ENCODE data around the gene AMIGO3.

The AMIGO3 gene

DNA sequence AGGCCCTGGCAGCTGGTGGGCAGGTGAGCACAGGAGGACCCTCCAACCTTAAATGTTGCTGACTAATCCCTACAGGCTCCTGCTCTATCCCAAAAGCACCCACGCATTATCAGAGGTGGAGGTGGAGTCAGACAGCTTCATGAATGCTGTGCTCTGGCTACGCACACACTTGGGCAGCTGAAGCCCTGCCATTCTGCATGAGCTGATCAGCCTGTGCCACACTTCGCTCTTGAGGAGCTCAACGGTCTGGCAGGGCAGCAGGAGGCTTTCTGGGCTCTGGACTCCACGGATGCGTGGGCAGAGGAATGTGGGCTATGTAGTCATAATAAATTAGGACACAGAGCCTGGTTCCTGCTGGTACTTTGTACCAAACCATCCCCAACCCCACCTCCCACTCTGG lies 36.3 kb downstream of the AMIGO3 start:
- DNase-seq (ENCODE audit: low read depth), result peak; percentile 30
- TF ChIP-seq, protein P1, sequence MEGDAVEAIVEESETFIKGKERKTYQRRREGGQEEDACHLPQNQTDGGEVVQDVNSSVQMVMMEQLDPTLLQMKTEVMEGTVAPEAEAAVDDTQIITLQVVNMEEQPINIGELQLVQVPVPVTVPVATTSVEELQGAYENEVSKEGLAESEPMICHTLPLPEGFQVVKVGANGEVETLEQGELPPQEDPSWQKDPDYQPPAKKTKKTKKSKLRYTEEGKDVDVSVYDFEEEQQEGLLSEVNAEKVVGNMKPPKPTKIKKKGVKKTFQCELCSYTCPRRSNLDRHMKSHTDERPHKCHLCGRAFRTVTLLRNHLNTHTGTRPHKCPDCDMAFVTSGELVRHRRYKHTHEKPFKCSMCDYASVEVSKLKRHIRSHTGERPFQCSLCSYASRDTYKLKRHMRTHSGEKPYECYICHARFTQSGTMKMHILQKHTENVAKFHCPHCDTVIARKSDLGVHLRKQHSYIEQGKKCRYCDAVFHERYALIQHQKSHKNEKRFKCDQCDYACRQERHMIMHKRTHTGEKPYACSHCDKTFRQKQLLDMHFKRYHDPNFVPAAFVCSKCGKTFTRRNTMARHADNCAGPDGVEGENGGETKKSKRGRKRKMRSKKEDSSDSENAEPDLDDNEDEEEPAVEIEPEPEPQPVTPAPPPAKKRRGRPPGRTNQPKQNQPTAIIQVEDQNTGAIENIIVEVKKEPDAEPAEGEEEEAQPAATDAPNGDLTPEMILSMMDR (conservative IDR thresholded peaks at IDR 0.05; ENCODE audit: low read depth, low read length), result no peak
- H3K4me3 ChIP-seq (ENCODE audit: low read depth, low read length), result no peak overlapping the region

DNA sequence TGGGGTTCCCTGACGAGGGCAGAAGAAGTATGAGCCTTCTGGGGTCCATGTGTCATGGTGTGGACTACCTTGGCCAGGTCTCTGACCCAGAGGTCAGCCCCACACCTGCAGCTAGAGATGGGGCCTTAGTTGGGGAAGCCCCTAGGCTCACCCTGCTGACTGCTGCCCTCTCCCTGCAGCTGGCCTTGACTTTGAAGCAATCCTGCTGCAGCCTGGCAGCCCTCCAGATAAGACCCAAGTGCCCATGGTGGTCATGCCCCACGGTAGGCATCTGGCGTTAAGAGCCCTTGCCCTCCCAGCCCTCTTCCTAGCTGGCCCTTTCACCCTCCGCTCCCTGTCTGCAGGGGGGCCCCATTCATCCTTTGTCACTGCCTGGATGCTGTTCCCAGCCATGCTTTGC lies 37.9 kb downstream of the AMIGO3 start:
- no peak overlapping the region for H3K4me3 ChIP-seq (ENCODE audit: low read depth, low read length)
- no peak for DNase-seq (ENCODE audit: low read depth)
- TF ChIP-seq, protein P1 (conservative IDR thresholded peaks at IDR 0.05; ENCODE audit: low read depth, low read length), result no peak

DNA sequence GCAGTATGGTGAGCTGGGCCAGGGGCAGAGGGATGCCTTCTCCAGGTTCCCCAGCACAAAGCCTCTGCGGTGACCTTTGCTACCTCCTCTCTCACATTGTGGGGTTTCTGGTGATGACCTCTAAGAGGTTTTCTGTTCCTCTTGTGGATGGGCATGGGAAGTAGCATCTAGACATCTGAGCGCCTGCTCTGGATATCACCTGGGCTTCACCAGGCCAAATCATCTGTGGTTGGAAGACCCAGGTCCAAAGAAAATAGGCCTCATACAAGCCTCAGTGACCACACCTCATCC lies 38.3 kb downstream of the AMIGO3 start:
- TF ChIP-seq, protein P1 (conservative IDR thresholded peaks at IDR 0.05; ENCODE audit: low read depth, low read length), result no peak
- H3K4me3 ChIP-seq (ENCODE audit: low read depth, low read length), result no peak overlapping the region
- no peak for DNase-seq (ENCODE audit: low read depth)

DNA sequence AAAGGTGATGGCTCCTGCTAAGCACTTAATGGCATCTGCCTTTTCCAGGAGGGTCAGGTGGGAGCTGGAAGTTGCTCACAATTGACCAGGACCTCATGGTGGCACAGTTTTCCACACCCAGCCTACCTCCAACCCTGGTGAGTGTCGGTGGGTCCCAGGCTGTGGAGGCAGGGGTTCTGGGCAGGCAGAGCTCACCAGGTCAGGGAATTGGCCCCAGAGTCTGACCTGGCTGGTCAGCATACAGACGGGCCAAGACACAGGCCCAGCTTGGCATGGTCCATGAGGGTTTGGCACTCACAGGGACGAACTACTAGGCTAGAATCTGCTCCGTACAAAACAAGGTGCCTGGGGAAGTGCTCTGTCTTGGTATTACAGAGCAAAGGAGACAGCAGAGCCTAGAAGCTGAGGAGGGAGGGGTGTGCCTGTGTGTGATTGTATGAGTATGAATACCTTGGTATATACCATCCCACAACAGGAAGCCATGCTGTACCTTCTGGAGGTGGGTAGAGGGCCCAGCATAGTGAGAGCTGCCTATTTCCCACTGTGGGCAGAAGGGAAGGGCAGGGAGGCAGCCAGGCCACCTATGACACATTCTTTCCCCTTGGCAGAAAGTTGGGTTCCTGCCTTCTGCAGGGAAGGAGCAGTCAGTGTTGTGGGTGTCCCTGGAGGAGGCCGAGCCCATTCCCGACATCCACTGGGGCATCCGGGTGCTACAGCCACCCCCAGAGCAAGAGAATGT lies 38.8 kb downstream of the AMIGO3 start:
- TF ChIP-seq, protein P1 (conservative IDR thresholded peaks at IDR 0.05; ENCODE audit: low read depth, low read length), result no peak
- H3K4me3 ChIP-seq (ENCODE audit: low read depth, low read length), result no peak overlapping the region
- DNase-seq (ENCODE audit: low read depth), result no peak

DNA sequence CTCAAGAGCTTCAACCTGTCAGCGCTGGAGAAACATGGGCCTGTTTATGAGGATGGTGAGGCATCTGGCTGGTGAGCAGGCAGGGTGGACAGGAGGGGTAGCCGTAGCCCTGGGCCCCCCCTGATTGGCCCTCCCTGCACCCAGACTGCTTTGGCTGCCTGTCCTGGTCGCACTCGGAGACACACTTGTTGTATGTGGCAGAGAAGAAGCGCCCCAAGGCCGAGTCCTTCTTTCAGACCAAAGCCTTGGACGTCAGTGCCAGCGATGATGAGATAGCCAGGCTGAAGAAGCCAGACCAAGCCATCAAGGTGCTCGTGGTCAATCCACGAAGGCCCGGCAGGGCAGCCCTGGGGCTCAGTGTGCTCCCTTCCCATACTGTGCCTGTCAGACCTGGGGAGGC lies 43.6 kb downstream of the AMIGO3 start:
- H3K4me3 ChIP-seq (ENCODE audit: low read depth, low read length), result no peak overlapping the region
- TF ChIP-seq, protein P1 (conservative IDR thresholded peaks at IDR 0.05; ENCODE audit: low read depth, low read length), result no peak
- DNase-seq (ENCODE audit: low read depth), result no peak

DNA sequence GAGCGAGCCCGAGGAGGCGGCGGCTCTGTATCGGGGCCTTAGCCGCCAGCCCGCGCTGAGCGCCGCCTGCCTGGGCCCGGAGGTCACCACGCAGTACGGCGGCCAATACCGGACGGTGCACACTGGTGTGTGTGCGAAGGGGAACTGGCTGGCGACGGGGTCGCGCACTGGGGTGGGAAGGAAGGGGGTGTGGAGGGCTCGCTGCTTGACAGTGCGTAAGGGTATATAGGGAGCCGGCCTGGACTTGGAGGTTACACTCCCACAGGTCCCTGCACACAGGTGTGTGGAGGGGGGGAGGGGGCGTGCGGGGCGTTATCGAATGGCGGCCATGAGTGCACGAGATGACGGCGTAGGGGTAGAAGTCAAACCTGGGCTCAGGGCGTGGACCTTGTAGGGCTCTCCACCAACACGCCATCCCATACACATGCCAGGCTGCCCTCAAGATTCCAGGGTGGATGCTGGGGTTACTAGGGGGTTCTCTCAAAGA lies 44.9 kb downstream of the AMIGO3 start:
- DNase-seq (ENCODE audit: low read depth), result no peak
- TF ChIP-seq, protein P1 (conservative IDR thresholded peaks at IDR 0.05; ENCODE audit: low read depth, low read length), result no peak
- peak overlapping the region; percentile 91 for H3K4me3 ChIP-seq (ENCODE audit: low read depth, low read length)

All from choroid plexus epithelial cell (primary cell).